Skeletal muscle cell (primary cell): Measurements from ENCODE around the gene NF2.

ENCODE experiments used
- DNase-seq: peaks from one replicate; pipeline ENCODE4 v3.0.0-alpha.2; 2010; ENCODE audit warnings: low read depth
- H3K4me3 ChIP-seq: 2 replicates; pipeline ENCODE4 v1.5.1; 2011; ENCODE audit warnings: low read depth, mild to moderate bottlenecking, control low read depth, low read length, moderate library complexity

The NF2 gene

DNA sequence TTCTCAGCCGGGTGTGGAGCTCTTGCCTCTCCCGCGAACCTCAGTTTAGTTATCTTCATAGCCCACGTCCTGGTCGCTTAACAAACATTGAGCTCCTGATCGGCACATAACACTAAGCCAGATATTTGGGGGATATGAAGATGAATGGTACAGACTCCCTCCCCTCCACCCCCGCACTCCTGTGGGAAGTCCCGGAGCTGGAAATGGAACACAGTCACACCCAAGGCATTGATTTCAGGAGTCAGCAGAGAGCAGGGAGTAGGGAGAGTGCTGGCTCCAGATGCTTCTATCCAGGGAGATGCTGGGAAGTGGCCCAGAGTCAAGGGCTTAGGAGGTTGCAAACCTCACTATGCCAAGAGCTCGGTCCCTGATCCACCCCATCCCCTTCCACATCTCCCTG is 90.2 kb downstream of the NF2 start:
- H3K4me3 ChIP-seq = no peak overlapping the region
- DNase-seq = no peak

DNA sequence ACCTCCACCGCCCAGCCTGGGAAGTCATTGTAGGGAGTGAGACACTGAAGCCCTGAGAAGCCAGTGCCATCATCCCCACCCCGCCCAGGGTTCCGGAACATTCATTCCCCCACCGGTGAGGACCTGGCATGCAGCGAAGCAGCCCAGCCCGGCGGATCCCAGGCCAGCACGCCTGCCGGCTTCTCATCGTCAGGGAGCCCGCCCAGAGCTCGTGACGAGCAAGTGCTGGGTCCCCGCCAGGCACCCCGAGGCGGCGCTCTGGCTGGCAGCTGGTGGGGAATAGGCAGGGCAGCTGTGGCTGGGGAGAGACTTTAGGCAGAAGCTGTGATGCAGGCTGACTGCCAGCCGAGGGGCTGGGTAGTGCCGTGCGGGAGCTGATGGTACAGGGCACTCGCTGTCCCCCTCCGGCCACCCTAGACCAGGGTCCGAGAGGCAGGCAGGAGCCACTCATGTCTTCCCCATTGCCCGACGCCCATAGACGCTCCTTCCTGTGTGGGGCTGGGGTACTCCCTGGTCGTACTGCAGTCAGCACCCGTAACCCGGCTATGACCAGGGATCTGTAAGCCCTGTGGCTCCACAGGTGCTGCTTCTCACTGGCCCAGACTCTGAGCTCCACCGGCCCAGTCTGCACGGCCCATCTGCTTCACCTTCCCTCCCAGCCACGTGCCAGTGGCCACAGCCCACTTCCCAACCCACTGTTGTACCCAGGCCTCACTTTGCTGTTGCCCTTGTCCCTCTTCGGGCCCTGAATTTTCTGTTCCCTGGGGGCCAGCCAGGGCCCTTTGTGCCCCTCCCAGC is 91.9 kb downstream of the NF2 start:
- H3K4me3 ChIP-seq = no peak overlapping the region
- DNase-seq = no peak

DNA sequence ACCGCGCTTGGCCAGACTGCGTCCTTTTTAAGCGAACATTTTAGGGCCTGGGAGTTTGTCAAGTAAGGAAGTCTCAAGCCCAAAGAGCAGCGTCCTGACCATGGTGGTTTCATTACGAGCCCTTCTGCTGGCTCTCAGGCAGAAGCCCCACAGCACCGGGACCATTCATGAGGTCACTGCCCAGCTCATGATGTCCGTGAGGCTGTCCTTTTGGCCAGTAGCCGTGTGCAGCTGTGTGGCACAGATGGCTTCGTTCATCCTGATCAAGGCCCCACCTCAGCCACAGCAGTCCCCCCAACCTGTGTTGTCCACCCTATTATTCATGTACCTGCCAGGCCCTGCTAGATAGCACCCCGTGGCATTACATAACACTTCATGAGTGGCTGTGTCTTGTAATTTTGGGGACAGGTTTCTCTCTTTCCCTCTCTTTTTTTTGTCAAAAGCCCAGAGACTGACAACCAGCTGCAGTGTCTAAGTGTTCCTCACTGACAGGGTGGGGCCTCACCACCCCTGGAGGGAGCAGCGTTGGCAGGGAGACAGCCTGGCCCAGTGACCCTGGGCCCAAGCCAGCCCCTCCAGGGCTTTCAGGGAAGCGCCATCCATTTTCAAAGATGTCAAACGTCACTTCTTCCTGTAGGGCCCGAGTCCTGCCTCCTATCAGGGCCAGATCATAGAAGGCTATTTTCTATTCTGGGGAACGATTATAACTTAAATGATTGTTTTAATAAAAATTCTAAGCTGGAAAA is 94.6 kb downstream of the NF2 start:
- no peak for DNase-seq
- H3K4me3 ChIP-seq = no peak overlapping the region

DNA sequence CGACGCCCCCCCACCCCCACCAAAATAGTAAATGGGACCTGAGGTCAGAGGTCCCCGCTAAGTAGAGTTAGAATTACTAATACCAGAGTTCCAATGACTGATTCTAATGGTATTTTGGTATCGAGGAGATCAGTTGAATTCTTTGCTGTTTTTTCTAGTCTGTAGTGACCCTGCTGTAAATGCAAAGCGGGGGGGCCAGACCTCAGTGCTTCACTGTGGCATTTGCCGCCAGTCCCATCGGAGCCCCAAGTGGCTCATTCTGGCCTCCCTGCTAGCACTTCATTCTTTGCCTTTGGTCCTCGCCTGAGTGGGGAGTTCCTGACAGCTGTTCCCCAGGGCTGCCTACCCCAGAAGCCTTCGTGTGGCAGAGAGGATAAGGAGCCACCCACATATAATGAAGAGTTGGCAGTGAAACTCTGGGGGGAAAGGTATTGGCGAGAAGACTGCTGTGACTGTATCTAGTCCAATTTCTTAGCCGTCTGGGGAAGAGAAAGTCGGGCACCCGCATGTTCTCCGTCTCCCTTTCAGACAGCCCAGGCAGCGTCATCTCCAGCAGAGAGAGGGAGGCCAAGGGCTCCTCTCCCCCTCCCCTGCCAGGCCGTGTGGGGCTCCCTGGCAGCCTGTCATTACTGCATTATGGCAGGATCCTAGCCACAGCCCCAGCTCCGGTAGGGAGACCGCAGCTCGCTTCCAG is 96.9 kb downstream of the NF2 start:
- H3K4me3 ChIP-seq = no peak overlapping the region
- DNase-seq = no peak

DNA sequence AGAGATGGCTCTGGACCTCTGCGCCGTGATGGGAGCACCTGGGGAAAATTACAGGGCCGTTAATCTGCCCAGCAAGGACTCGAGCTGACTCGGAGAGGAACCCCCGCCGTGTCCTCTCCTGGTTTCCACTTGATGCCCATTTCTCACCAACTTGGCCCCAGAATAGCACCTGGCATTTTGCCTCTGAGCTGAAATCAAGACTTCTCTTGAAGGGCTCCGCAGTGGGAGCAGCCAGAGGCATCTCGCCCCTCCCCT is 97.4 kb downstream of the NF2 start:
- DNase-seq = no peak

DNA sequence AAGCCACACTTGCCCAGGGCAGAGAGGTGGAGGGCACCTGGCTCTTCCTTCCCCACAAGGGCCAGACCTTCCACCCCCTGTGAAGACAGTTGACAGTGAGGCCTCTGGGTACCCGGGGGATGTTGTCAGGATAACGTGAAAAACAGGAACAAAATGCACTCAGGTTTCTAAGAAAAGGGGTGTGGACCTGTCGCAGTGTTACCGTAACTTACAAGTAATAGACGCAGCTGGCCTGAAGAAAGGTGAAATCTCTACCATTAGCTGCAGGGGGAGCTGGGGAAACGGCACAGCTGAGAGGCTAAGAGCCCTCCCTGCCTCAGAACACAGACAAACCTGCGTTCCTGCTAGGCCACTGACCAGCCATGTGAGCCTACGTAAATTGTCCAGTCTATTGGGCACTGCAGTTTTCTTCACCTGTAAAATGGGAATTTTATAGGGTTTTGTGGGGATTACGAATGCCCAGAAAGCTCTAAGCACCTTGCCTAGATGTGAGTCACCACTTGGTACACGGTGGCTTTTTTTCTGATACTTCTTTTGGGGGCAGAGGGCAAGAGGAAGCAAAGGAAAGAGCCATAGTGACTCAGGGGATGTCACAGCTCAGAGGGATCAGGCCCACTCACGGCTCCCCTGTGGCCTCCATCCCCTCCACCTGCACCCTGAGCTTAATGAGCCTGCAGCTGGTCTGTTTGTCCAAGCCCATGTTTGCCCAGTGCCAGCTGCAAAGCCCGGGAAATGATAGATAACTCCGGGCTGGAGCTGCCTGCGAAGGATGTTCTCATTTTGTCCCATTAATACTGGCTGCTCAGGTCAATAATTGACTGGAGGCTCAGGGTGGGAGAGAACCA is 97.9 kb downstream of the NF2 start:
- H3K4me3 ChIP-seq = no peak overlapping the region
- DNase-seq = no peak

More for the DNA sequence above, 97.4 kb downstream of the NF2 start:
- no peak overlapping the region for H3K4me3 ChIP-seq

DNA sequence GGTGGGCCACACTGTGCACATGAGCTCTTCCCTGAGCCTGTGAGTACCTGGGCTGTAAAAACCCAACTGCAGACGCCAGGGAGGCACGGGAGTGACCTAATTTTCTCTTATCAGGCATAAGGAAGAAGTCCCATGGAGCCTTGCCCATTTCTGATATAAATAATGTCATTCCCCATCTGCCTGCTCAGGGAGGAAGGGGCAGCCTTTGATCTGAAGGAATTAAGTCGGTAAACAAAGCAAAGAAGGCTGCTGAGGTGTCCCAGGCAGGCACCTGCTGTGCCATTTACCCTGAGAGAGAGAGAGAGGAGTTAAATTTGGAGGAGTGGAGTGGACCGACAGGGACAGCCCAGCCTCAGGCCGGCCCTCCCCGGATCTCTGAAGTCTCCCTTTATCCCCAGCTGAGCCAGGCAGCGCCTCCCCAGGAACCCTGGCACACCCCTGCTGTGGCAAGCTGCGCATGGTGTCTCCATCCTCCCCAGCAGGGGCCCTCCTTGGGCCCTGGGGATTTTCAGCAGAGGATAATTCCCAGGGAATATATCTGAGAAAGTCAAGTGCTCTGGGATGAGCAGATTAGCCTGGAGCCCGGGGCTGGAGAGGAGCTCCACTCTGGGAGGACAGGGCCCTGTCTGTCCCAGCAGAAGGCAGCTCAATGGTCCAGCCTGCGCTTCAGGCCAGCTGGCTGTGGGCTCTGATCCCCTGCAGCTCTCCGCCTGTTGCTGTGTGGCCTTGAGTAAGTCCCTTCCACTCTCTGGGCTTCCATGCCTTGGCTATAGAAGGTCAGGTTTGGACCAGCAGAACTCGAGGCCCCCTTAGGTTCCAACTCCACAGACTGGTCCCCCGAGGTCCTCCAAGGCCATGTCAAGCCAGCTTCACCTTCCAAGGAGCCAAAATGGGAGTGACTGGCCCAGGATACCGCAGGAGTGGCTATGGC is 98.8 kb downstream of the NF2 start:
- no peak for DNase-seq

DNA sequence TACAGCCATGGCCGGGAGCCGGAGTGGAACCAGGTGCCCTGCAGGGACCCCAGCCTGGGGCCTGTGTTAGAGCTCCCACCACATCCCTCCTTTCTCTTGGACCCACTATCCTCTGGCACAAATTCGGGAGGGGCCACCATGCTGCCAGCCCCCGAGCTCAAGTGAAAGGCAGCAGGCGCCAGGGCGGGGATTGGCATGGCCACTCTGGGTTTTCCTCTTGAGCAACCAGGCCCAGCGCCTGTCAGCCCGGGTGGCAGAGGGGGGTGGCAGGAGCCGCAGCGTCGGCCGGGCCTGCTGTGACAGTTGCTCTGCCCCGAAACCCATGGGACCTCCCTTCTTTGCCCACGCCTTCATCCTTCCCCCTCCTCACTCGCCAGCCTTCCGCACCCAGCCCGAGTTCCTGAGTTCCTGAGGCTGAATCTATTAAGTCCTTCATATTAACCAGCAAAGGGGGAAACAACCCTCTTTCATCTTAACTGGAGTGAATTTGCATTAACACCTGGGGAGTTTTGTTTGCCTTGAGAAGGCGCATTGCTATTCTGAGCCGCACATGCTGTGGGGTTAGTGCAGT is 99.6 kb downstream of the NF2 start:
- DNase-seq = no peak
- H3K4me3 ChIP-seq = no peak overlapping the region

More for the DNA sequence above, 98.8 kb downstream of the NF2 start:
- H3K4me3 ChIP-seq = no peak overlapping the region

DNA sequence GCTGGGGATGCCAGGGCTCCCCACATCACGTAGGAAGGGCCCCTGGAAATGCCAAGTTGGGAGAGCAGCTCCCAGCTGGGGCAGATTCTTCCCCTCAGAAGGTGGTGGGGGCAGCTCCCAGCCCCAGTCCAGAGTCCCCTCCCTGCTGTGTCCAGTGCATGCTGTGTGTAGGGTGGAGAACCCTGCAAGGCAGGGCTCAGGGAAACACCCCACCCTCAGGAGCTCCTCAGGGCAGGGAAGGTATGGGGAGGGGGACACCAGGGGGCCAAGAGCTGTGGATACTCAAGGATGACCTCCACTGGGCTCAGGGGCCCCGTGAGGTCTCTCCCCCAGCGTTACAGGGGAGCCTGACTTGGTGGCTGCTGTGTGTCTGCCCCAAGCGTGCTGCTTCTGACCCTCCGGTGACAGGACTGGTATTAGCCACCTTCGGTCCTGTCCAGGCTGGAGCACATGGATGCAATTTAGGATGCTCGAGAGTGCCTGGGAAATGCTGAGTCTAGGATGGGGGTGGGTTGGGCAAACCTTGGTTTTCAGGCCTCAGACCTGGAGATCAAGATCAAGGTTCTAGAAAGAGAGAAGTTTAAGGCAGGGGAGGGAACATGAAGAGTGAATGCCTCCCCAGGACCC is 100.2 kb downstream of the NF2 start:
- no peak for DNase-seq
- H3K4me3 ChIP-seq = no peak overlapping the region

DNA sequence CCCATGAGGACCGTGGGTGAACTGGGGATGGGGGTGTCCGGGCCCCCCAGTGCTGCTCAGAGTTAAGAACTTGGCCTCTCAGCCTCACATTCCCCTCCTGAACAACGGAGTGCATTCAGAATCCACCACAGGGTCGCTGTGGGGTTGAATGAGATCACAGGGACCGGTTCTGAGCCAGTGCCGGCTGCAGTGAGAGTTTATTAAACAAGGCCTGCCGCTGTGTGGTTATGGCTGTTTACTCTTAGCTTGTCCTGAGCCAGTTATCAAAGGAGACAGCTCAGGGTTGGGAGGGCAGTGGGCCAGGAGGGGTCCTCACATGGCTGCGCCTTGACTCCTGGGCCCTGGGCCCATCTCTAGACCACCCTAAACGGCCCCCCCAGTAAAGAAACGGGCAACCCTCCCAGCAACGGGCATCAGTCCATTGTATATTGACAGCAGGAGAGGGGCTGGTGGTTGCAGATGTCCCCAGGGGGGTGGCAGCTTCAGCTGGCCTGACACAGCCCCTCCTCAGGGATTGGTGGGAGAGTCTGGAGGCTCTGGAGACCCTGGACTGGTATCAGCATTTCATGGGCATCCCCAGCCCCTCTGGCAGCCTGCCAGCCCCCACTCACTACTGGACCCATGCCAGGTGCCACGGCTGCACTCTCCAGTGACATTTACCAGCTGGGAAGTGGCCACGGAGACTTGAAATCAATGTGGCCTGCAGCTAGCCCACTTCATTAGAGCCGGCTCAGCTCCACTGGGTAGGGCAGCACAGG is 101.3 kb downstream of the NF2 start:
- no peak overlapping the region for H3K4me3 ChIP-seq
- DNase-seq = no peak

DNA sequence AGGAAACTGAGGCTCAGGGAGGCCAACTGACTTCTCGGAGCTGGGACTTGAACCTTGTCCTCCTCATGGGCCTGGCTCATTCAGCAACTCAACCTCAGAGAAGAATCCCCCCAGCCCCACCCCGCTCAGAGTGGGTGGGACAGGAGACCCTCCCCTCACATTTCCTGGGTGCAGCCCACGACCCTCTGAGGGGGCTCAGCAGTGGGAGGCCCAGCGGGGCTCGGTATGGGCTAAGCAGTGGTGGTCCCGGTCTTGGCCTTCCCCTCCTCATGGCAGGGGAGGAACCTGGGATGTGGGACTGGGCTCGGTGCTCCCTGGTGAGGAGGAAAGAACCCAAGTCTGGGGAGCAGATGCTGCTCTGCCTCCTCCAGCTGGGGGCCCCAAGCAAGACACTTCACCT is 102.2 kb downstream of the NF2 start:
- DNase-seq = no peak
- H3K4me3 ChIP-seq = no peak overlapping the region

DNA sequence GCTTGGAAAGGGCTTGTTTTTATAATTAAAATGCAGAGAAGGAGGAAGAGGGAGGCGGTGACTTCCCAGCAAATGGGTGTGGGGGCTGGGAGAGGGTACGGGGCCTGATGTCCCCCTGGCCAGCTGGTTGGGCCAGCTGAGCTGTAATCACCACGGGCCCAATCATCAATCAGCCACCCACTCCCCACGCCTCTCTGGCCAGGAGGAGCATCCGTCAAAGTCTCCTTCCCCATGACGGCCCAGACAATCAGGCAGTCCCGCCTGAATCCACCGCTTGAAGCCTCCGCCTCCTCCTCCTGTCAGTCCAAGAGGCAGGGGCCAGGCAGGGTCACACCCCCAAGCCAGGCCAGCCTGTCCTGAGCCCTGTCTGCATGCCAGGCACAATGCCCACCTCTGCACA is 103.1 kb downstream of the NF2 start:
- H3K4me3 ChIP-seq = no peak overlapping the region
- no peak for DNase-seq

DNA sequence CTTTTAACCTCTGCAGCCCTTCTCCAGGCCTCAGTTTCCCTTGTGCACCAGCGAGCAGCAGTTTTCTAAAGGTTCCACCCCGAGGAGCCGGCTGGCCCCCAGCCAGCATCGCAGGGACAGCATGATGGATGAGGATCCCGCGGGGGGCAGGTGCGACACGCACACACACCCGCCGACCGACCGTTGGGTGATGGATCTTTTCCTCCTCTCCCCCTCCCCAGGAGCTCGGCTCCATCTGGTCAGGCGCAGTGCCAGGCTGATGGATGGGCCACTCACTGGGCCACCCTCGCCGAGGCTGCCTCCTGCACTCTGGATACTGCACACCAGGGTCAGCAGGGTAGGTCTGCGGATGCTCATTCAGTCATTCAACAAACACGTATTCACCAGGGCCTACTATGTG is 103.6 kb downstream of the NF2 start:
- no peak for DNase-seq

DNA sequence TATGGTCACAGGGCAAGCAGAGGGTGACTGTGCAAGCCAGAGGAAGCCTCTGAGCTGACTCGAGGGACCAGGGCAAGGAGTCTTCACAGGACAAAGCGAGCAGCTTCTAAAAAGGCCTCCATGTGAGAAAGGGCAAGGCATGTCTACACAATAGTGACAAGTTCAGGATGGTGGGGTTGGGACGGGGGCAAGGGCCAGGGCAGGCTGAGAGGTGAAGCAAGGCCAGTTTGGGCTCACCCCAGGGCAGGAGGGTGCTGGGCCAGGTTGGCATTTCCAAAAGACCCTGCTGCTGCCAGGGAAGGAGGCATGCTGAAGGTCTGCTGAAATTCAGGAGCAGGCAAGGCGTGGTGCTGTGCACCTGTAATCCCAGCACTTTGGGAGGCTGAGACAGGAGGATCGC is 104.0 kb downstream of the NF2 start:
- DNase-seq = no peak
- H3K4me3 ChIP-seq = no peak overlapping the region

More for the DNA sequence above, 103.6 kb downstream of the NF2 start:
- no peak overlapping the region for H3K4me3 ChIP-seq

DNA sequence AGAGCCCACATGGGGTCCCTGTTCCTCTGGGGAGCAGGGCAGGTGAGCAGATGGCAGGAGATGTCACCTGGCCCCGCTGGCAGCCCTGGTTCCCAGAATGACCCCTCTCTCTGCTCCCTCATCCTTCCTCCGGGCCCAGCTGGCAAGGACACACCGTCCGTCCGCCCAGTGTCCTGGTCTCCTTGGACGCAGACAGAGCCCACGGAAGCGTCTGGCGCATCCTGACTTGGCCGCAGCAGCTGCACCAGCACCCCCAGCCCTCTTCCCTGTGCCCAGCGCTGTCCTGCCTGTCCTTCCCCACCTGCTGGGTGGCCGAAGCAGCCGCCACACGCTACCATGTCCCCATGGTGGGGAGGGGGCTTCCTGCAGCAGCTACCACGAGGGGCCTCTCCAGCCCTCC is 106.8 kb downstream of the NF2 start:
- H3K4me3 ChIP-seq = no peak overlapping the region
- no peak for DNase-seq

DNA sequence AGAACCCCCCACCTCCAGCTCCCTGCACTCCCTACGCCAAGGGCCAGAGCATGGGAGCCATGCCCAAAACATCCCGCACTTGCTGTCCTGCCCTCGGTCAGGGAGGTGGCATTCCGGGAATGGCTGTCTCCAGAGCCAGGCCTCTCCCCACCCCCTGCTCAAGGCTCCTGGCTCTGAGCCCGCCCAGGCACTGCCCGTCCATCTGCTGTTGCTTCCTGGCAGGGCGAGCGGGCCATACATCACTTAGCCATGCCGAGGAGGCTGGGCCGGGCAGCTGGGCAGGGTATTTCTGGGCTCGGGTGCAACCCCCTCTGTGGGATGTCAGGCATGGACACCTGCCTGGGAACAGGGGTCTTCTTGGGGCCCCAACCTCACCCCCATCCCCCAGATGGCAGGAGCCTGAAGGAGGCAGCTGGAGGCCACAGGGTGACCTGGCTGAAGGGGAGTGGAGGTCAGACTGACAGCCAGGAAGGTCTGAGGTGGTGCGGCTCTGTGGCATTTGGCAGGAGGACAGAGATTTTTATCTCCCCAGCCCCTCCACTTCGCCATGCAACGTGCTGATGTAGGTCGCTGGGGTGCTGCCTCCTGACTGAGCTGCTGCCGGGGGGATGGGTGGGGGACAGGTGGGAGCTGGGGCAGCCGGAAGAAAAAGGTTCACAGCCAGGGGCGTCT is 107.6 kb downstream of the NF2 start:
- no peak overlapping the region for H3K4me3 ChIP-seq
- DNase-seq = no peak

DNA sequence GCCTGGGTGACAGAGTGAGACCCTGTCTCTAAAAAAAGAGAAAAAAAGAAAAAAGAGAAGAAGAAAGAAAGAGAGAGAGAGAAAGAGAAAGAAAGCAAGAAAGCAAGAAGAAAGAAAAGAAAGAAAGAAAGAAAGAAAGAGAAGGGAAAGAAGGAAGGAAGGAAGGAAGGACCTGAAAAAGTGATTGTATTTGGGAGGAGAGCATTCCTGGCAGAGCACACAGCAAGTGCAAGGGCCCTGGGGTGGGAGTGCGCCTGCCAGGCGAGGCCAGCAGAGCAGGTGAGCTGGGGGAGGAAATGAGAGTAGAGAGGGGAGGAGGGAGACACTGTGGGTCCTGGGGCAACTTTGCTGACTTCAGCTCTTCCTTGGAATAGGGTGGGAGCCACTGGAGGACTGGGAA is 108.7 kb downstream of the NF2 start:
- H3K4me3 ChIP-seq = no peak overlapping the region
- no peak for DNase-seq
